NCI-H526 (cell line): ENCODE data around the gene ZNF574.

Experiments used
- DNase-seq, 2 experiments: peaks; one replicate each; lab custom pipeline; 2025; lab: John Stamatoyannopoulos, UW

The ZNF574 gene

GRCh38 chr19:42079886-42080763, 4.2 kb downstream of the ZNF574 start:
- DNase-seq: no peak

- no peak for DNase-seq
These were observed 4.9 kb downstream of the ZNF574 start for GRCh38 chr19:42080764-42081375.

GRCh38 chr19:42081584-42082203, 5.7 kb downstream of the ZNF574 start:
- peak in 1 of 2 experiments; percentile 36 for DNase-seq

- DNase-seq: no peak
These were observed 7.6 kb downstream of the ZNF574 start for GRCh38 chr19:42083537-42083936.

- DNase-seq: no peak
These were observed 10.3 kb downstream of the ZNF574 start for GRCh38 chr19:42086188-42086736.

- DNase-seq: no peak
These were observed 11.0 kb downstream of the ZNF574 start for GRCh38 chr19:42086770-42087550.

GRCh38 chr19:42088471-42089190, 12.7 kb downstream of the ZNF574 start:
- DNase-seq: no peak

- DNase-seq: no peak
These were observed 13.3 kb downstream of the ZNF574 start for GRCh38 chr19:42089191-42089750.

- DNase-seq: no peak
These were observed 13.8 kb downstream of the ZNF574 start for GRCh38 chr19:42089772-42090171.

GRCh38 chr19:42090672-42091071, 14.7 kb downstream of the ZNF574 start:
- DNase-seq: no peak

GRCh38 chr19:42091300-42091699, 15.3 kb downstream of the ZNF574 start:
- DNase-seq: no peak

GRCh38 chr19:42091742-42092141, 15.8 kb downstream of the ZNF574 start:
- DNase-seq: no peak

- DNase-seq: peak; percentile 26 to 71
These were observed 16.4 kb downstream of the ZNF574 start for GRCh38 chr19:42092350-42092749.

- no peak for DNase-seq
These were observed 17.5 kb downstream of the ZNF574 start for GRCh38 chr19:42093505-42093904.

- no peak for DNase-seq
These were observed 18.0 kb downstream of the ZNF574 start for GRCh38 chr19:42093926-42094325.

GRCh38 chr19:42095142-42095813, 19.3 kb downstream of the ZNF574 start:
- no peak for DNase-seq

- peak in 1 of 2 experiments; percentile 38 for DNase-seq
These were observed 19.9 kb downstream of the ZNF574 start for GRCh38 chr19:42095814-42096230.

GRCh38 chr19:42096255-42096837, 20.4 kb downstream of the ZNF574 start:
- DNase-seq: no peak

- DNase-seq: no peak
These were observed 21.5 kb downstream of the ZNF574 start for GRCh38 chr19:42097461-42097860.

- no peak for DNase-seq
These were observed 22.8 kb downstream of the ZNF574 start for GRCh38 chr19:42098781-42099180.
